Natural killer cell treated with Interleukin-12 subunit alpha and Interleukin-12 subunit beta and Interleukin-15 and Interleukin-18, amount 100 ng/mL, for 72 hours (primary cell): Measurements from ENCODE around the gene HERC4. TPM values are rescaled to one million over a fixed set of nuclear protein-coding genes. Genes with fewer than 3 reads are reported as not detected.

Experiments
- ATAC-seq, 2 donors: fragments of 150-1000 bp; cut with Tn5 transposase in 1 of 2; sonication (Bioruptor Pico), chemical (Tn5 transposase) in 1 of 2; 2 replicates each; pipeline ENCODE4 v1.10.0; 2021
- DNase-seq: peaks from one replicate; pipeline ENCODE4 v3.0.0; 2022; ENCODE audit warnings: low spot score
- H3K27ac Mint-ChIP-seq, 2 donors: 1 replicate in 1 of 2; 2 replicates in 1 of 2; pipeline ENCODE4 v1.8.0; 2022; ENCODE audit warnings: mixed read lengths in 2 of 2, mild to moderate bottlenecking in 1 of 2, moderate library complexity in 1 of 2
- H3K27me3 Mint-ChIP-seq, 2 donors: 1 replicate in 1 of 2; 2 replicates in 1 of 2; pipeline ENCODE4 v1.8.0; 2022; ENCODE audit warnings: mixed read lengths in 2 of 2
- H3K36me3 Mint-ChIP-seq: one replicate; pipeline ENCODE4 v1.8.0; 2022; ENCODE audit warnings: mixed read lengths
- H3K4me1 Mint-ChIP-seq, 2 donors: 1 replicate in 1 of 2; 2 replicates in 1 of 2; pipeline ENCODE4 v1.8.0; 2022; ENCODE audit warnings: low read depth in 2 of 2, mixed read lengths in 2 of 2, mild to moderate bottlenecking in 1 of 2
- H3K4me3 Mint-ChIP-seq: one replicate; pipeline ENCODE4 v1.8.0; 2022; ENCODE audit warnings: mixed read lengths
- H3K9me3 Mint-ChIP-seq: 2 replicates; pipeline ENCODE4 v1.8.0; 2022; ENCODE audit warnings: mixed read lengths
- total RNA-seq, 2 donors: library from RNA; stranded (reverse); gene quantifications; one replicate each; pipeline ENCODE4 v1.2.3, GENCODE V29; 2022

The HERC4 gene
- total RNA-seq, 2 donors from 2014 or later: 61.2 to 80.4 TPM

DNA sequence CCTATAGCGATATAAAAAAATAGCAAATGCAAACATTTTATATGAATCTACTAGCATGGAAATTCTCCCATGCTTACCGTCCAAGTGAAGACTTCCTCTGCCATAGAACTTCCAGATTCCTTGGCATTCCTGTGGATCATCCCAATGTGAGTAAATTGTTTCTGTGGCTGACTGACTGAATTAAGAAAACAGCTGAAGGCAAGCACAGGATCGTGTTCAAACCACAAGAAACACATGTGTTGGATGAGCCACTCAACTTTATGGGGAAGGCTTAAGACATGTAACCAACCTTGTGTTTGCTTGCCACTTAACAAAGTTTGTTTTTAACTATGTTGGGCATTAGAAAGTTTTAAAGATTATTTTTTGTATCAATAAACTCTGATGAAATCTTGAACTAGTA is 31.6 kb upstream of the HERC4 start:
- ATAC-seq (no peak), DNase-seq (no peak)
- no peak overlapping the region for H3K4me3 Mint-ChIP-seq
- H3K9me3 Mint-ChIP-seq: no peaks in the 10 kb centered on the region
- no peaks in the 10 kb centered on the region for H3K4me1 Mint-ChIP-seq
- peaks cover 7 to 12% of the 10 kb centered on the region in 2 donors for H3K27me3 Mint-ChIP-seq
- H3K36me3 Mint-ChIP-seq: no peaks in the 10 kb centered on the region
- H3K27ac Mint-ChIP-seq: no peak overlapping the region

DNA sequence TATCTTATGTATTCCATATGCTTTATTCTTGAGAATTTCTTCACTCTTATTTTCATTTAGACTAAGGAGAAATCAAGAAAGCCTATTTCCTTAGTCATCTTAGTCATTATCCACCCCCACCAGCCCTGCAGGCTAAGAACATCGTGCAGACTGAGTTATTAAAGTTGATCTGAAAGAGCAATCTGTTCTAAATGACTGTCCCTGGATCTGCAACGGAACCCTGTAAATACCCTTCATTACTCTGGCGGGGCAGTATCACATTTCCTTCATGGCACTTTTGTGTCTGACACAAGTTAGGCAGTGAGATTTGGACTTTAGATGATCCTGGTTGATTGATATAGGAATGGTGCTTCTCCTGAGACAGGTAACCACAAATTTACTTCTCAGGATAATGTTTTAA is 30.7 kb upstream of the HERC4 start:
- Mint-ChIP-seq H3K27me3 (peaks cover 7 to 12% of the 10 kb centered on the region in 2 donors), H3K36me3 (no peaks in the 10 kb centered on the region), H3K27ac (no peak overlapping the region), H3K4me1 (no peaks in the 10 kb centered on the region), H3K4me3 (no peak overlapping the region), H3K9me3 (no peaks in the 10 kb centered on the region)
- no peak for DNase-seq
- ATAC-seq: no peak

DNA sequence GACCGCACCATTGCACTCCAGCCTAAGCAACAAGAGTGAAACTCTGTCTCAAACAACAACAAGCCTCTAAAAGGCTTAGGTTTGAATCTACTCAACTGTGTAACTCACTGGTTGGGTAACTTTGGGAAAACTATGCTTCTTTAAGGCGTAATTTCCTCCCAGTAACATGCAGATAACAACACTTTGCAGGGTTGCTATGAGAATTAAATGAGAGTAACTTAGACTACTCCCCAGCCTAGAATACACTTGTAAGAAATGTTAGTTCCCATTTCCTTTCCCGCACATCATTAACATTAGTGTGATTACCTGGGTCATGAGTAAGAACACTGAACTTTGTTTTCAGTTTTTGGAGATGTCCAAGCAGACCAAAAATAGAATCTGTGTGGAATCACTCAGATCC is 28.8 kb upstream of the HERC4 start:
- H3K36me3 Mint-ChIP-seq: no peaks in the 10 kb centered on the region
- peaks cover 0 to 6% of the 10 kb centered on the region in 2 donors for H3K27me3 Mint-ChIP-seq
- DNase-seq: no peak
- no peak overlapping the region for H3K27ac Mint-ChIP-seq
- H3K9me3 Mint-ChIP-seq: no peaks in the 10 kb centered on the region
- no peak overlapping the region for H3K4me3 Mint-ChIP-seq
- ATAC-seq: no peak
- no peaks in the 10 kb centered on the region for H3K4me1 Mint-ChIP-seq

DNA sequence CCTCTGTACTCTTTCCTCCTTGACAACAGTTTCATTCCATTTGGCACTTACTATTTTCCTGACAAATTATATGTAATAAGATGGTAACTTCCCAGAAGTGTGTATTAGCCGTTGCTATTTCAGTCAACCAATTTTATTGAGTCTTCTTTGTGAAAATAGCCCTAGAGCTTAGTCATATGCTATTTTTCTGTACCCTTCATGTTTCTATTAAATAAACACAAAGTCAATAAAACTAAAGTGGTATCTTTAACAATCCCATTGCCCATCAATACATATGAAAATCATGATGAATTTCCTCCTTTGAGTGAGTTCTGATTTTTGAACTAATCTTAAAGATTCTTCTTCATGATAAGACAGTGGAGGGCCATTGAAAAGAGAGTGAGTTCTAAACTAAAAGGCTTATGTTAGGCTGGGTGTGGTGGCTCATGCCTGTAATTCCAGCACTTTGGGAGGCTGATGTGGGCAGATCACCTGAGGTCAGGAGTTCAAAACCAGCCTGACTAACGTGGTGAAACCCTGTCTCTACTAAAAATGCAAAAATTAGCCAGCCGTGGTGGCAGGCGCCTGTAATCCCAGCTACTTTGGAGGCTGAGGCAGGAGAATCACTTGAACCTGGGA is 28.3 kb upstream of the HERC4 start:
- no peak overlapping the region for H3K4me3 Mint-ChIP-seq
- no peaks in the 10 kb centered on the region for H3K36me3 Mint-ChIP-seq
- peaks cover 0 to 6% of the 10 kb centered on the region in 2 donors for H3K27me3 Mint-ChIP-seq
- no peaks in the 10 kb centered on the region for H3K4me1 Mint-ChIP-seq
- no peak overlapping the region for H3K27ac Mint-ChIP-seq
- no peaks in the 10 kb centered on the region for H3K9me3 Mint-ChIP-seq
- ATAC-seq (no peak), DNase-seq (no peak)

DNA sequence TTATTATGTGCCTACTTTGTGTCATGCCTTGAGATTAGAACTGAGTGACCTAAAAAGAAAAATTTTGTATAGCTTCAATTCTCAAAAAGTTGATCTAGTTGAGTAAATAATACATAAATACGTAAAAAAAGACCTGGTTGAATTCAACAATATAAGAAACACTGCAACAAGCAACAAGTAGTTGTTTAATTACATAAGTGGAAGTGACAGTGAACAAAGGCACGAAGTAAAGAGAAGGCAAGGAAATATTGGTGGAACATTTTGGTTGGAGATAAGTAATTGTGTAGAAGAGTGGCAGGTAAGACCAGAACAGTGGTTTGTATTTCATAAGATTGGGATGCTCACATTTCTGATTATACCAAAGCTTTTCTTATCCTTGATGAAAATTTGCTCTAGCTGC is 26.0 kb upstream of the HERC4 start:
- H3K36me3 Mint-ChIP-seq: no peaks in the 10 kb centered on the region
- no peak for ATAC-seq
- H3K4me1 Mint-ChIP-seq: no peaks in the 10 kb centered on the region
- no peaks in the 10 kb centered on the region for H3K9me3 Mint-ChIP-seq
- H3K27me3 Mint-ChIP-seq: peaks cover 0 to 6% of the 10 kb centered on the region in 2 donors
- H3K27ac Mint-ChIP-seq: no peak overlapping the region
- DNase-seq: no peak
- no peak overlapping the region for H3K4me3 Mint-ChIP-seq

DNA sequence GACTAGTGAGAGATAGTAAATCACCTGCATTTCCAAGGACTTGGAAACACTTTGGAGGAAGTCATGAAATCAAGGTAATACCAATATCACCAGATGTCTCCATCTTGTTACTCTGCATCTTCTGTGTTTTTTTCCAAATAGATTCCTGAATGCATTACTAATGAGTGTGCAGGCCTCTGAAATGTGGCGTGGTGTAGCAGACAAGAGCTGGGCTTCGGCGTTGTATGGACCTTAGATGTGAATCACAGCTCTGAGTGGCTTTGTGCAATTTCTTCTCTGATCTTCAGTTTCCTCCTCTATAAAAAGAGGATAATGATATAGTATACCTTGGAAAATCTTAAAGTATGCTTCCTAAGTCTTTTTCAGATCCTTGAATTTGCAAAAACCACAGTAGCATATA is 24.7 kb upstream of the HERC4 start:
- Mint-ChIP-seq H3K36me3 (no peaks in the 10 kb centered on the region), H3K27ac (no peak overlapping the region), H3K4me3 (no peak overlapping the region), H3K4me1 (no peaks in the 10 kb centered on the region), H3K27me3 (peaks cover 0 to 2% of the 10 kb centered on the region in 2 donors), H3K9me3 (no peaks in the 10 kb centered on the region)
- ATAC-seq (no peak), DNase-seq (no peak)

DNA sequence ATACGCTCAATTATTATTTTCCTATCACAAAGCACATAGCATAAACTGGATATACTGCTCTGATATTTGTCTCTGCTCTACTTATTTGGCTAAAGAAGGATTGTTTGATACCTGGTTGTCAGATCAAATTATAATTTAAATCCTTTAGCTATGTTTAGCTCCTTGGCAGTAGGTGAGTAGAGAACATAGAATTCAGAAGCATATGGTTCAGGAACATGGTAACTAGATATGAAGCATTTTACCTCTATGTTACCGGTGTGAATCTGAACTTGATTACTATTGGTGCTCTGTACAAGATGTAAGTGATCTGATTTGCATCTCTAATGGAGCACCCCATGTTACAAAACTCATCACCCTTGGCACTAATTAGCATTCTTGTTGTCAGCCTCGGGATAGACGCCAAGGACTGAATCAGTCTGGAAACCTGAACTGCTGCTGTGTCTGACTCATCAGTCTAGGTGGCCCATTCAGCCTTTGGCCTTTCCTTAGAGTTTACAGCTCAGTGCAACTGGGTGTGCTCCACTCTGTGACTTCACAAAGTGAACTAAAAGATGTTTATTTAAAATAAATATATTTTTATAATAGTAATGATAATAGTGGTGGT is 21.9 kb upstream of the HERC4 start:
- DNase-seq (no peak), ATAC-seq (no peak)
- Mint-ChIP-seq H3K9me3 (no peaks in the 10 kb centered on the region), H3K4me1 (no peaks in the 10 kb centered on the region), H3K36me3 (no peaks in the 10 kb centered on the region), H3K27me3 (no peaks in the 10 kb centered on the region), H3K4me3 (no peak overlapping the region), H3K27ac (no peak overlapping the region)

DNA sequence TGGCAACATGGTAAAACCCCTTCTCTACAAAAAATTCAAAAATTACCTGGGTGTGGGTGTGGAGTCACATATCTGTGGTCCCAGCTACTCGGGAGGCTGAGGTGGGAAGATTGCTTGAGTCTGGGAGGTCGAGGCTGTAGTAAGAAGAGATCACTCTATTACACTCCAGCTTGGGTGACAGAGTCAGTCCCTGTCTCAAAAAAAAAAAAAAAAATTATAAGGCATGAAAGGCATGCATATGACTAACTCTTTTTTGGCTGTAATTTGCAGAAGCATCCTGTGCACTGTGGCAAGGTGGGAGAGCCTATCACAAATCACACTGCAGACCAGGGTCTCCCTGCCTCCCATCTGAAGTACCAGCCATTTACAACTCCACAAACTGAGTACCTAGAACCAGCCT is 20.1 kb upstream of the HERC4 start:
- Mint-ChIP-seq H3K4me1 (no peaks in the 10 kb centered on the region), H3K27ac (no peak overlapping the region)
- no peak for ATAC-seq

DNA sequence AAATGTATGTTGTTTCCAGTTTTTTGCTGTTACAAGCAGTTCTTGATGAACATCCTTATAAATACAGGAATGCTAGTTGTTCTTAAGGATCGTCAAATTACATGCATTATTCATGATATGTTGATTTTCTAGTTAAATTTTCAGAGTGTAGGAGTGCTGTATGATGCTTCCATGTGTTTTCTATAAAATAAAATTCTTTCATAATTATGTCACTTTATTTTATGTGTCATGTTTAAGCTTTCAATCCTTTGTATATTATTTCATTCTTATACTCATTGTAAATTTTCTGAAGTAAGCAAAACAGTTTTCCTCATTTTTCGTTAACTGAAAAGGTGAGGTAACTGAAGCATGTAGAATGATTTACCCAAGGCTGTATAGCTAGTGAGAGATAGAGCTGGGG is 17.4 kb upstream of the HERC4 start:
- peaks cover 6 to 9% of the 10 kb centered on the region in 2 donors for H3K4me1 Mint-ChIP-seq
- no peak for DNase-seq
- no peak for ATAC-seq
- no peak overlapping the region for H3K27ac Mint-ChIP-seq
- H3K9me3 Mint-ChIP-seq: no peaks in the 10 kb centered on the region
- no peaks in the 10 kb centered on the region for H3K36me3 Mint-ChIP-seq
- H3K27me3 Mint-ChIP-seq: peaks cover 0 to 5% of the 10 kb centered on the region in 2 donors
- no peak overlapping the region for H3K4me3 Mint-ChIP-seq

More for the DNA sequence above, 20.1 kb upstream of the HERC4 start:
- no peak overlapping the region for H3K4me3 Mint-ChIP-seq
- no peak for DNase-seq
- H3K36me3 Mint-ChIP-seq: no peaks in the 10 kb centered on the region
- H3K9me3 Mint-ChIP-seq: no peaks in the 10 kb centered on the region
- no peaks in the 10 kb centered on the region for H3K27me3 Mint-ChIP-seq

DNA sequence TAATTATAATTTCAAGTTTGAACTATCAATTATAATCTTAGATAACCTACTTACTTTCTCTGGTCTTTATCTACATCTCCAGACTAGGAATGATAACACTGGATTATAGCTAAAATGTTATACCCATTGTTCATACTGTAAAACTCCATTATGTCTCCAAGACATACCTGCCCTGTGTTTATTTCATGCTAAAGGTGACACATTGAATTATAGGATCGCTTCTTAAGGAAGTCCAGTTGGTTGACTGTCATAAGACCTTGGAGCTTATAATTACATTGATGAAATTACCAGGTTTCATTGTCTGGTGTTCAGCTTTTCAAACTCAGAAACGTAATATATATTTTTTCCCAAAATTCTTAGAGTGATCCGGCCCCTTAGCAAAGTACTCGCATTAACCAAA is 15.5 kb upstream of the HERC4 start:
- no peak overlapping the region for H3K4me3 Mint-ChIP-seq
- no peak for ATAC-seq
- no peaks in the 10 kb centered on the region for H3K9me3 Mint-ChIP-seq

DNA sequence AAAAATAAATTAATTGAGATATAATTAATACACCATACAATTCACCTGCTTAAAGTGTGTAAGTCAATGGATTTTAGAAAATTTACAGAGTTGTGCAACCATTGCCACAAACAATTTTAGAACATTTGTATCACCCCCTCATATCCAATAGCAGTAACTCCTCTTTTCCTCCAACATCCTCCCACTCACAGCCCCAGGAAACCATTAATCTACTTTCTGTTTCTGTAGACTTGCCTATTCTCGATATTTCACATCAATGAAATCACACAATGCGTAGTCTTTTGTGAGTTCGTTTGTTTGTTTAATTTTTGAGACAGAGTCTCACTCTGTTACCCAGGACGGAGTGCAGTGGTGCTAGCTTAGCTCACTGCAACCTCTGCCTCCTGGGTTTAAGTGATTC is 13.7 kb upstream of the HERC4 start:
- H3K36me3 Mint-ChIP-seq: no peaks in the 10 kb centered on the region
- DNase-seq: no peak
- no peaks in the 10 kb centered on the region for H3K9me3 Mint-ChIP-seq
- ATAC-seq: peak; percentile 72 to 78
- H3K4me3 Mint-ChIP-seq: peak overlapping the region; percentile 49
- H3K27me3 Mint-ChIP-seq: peaks cover 0 to 9% of the 10 kb centered on the region in 2 donors
- peaks cover 6 to 13% of the 10 kb centered on the region in 2 donors for H3K4me1 Mint-ChIP-seq
- peak overlapping the region in 1 of 2 donors; percentile 16 for H3K27ac Mint-ChIP-seq

More for the DNA sequence above, 15.5 kb upstream of the HERC4 start:
- no peaks in the 10 kb centered on the region for H3K36me3 Mint-ChIP-seq
- peaks cover 6 to 13% of the 10 kb centered on the region in 2 donors for H3K4me1 Mint-ChIP-seq
- H3K27me3 Mint-ChIP-seq: peaks cover 0 to 9% of the 10 kb centered on the region in 2 donors
- no peak overlapping the region for H3K27ac Mint-ChIP-seq
- DNase-seq: no peak

DNA sequence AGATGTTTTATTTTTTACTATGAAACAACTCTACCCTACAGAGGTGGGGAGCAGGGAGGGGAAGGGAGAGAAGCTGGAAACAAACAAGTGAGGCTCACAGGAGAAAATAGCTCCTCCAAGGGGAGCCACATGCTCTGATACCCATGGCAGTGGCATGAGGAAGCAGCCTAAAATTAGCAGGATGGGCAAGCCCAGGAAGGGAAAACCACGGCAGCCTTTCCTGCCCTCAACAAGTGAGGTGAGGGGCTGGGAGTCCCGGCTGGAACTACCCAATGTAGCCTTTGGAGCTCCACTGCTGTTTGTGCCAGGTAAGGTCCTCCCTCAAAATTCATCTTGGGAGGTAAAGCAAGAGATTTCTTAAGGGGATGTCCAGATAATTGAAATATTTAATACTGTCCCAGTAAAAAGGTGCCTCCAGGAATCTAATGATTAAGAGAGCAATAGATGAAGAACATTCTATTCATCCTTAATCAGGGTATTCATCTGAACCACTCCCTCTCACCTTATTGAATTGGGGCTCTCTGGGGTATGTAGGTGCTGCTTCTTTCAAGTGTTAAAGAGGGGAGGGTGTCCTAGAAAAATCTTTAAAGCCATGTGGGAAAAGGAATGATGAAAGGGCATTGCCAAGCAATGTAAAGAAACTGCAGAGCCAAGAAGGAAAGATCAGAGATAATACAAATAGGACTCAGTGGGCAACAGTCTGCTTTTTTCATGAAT is 12.8 kb upstream of the HERC4 start:
- no peaks in the 10 kb centered on the region for H3K9me3 Mint-ChIP-seq
- no peak overlapping the region for H3K4me3 Mint-ChIP-seq
- no peak for ATAC-seq
- H3K27ac Mint-ChIP-seq: no peak overlapping the region
- H3K4me1 Mint-ChIP-seq: peaks cover 6 to 13% of the 10 kb centered on the region in 2 donors
- H3K36me3 Mint-ChIP-seq: no peaks in the 10 kb centered on the region
- DNase-seq: no peak
- H3K27me3 Mint-ChIP-seq: peaks cover 3 to 10% of the 10 kb centered on the region in 2 donors

DNA sequence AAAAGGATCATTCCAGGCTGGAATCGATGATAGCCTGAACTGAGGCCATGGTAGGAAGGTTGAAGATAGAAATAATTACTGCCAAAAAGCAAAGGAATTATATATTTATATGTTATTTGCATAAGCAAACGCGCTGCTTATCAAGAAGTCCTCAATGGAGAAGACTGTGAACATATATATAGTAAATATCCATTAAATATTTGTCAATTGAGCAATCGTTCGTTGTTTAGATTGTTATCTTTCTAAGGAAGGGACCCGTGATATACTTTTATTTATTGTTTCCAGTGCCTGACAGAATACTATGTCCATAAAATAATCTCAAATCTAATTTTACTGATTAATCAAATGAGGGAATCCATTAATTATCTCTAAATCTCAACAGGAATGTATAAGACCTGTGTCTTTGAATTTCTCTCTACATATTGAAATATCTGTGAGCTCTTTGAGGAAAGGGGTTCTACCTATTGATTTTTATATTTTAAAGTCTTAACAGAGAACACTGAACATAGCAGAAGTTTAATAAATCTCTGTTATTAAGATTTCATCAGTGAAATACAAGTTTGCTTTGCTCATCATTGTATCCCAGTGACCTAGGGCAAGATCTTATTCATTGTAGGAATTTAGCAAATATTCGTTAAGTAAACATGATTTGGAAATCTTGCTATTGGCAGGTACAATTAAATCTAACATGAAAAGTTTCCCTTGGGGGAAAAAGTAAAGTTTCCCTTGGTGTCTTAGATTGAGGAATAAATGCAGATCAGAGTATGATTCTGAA is 12.0 kb upstream of the HERC4 start:
- Mint-ChIP-seq H3K27me3 (peaks cover 7 to 13% of the 10 kb centered on the region in 2 donors), H3K36me3 (no peaks in the 10 kb centered on the region), H3K27ac (no peak overlapping the region), H3K9me3 (no peaks in the 10 kb centered on the region), H3K4me1 (peaks cover 6 to 13% of the 10 kb centered on the region in 2 donors), H3K4me3 (no peak overlapping the region)
- no peak for ATAC-seq
- no peak for DNase-seq

DNA sequence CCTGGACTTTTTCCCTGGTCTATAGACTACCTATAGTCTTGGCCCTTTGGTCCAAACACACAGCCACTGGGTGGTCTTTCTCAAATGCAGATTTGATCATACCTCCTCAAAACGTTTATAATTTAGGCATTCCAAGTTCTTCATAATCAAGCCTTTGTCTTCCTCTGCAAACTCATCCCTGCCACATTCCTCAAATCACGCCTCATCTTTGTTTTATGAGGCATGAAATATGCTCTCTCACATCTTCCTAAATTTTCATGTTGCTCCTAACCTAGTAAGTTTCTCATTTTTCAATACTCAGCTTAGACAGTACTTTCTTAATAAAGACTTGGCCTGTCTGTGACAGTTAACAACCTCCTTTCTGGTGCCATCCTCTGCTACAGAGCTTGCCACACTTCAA is 10.9 kb upstream of the HERC4 start:
- H3K27me3 Mint-ChIP-seq: peaks cover 10 to 13% of the 10 kb centered on the region in 2 donors

More for the DNA sequence above, 10.9 kb upstream of the HERC4 start:
- DNase-seq (no peak), ATAC-seq (no peak)
- Mint-ChIP-seq H3K9me3 (no peaks in the 10 kb centered on the region), H3K4me1 (peaks cover 6 to 13% of the 10 kb centered on the region in 2 donors), H3K36me3 (no peaks in the 10 kb centered on the region), H3K27ac (no peak overlapping the region), H3K4me3 (no peak overlapping the region)
